Astrocyte of the cerebellum (primary cell): ENCODE results near the gene CAMTA1.

Source experiments
- DNase-seq: peaks from one replicate; pipeline ENCODE4 v3.0.0-alpha.2; 2011; ENCODE audit warnings: low read depth
- H3K4me3 ChIP-seq: 2 replicates; pipeline ENCODE4 v1.5.1; 2011; ENCODE audit warnings: mild to moderate bottlenecking, low read depth, low read length, moderate library complexity
- CTCF ChIP-seq: IDR thresholded peaks from 2 replicates; pipeline ENCODE4 v1.5.1; 2012; ENCODE audit warnings: low read length, low read depth, moderate library complexity, mild to moderate bottlenecking; ENCODE audit errors: missing control alignments
- in situ Hi-C: cut with HindIII; loops from 2 replicates; pipeline ENCODE4 v1.10.0; 2017; ENCODE audit warnings: low sequenced_read_pairs

The CAMTA1 gene

GRCh38 chr1:6935911-6936690 is 150.8 kb downstream of the CAMTA1 start:
- no peak for DNase-seq
- no peak overlapping the region for H3K4me3 ChIP-seq
- in situ Hi-C loops = no loop called here
- no peak for TF ChIP-seq CTCF

DNA sequence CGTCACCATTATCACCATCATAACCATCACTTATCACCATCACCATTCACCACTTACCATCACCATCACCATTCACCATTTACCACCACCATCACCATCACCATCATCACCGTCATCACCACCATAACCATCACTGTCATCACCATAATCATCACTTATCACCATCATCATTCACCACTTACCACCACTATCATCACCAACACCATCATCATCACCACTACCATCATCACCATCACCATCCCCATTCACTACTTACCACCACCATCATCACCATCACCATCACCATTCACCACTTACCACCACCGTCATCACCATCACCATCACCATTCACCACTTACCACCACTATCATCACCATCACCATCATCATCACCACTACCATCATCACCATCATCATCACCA is 151.8 kb downstream of the CAMTA1 start:
- no peak for TF ChIP-seq CTCF
- no peak for DNase-seq
- no peak overlapping the region for H3K4me3 ChIP-seq
- in situ Hi-C loops = no loop called here

GRCh38 chr1:6939363-6939762 is 154.1 kb downstream of the CAMTA1 start:
- no peak for TF ChIP-seq CTCF
- no peak for DNase-seq
- no peak overlapping the region for H3K4me3 ChIP-seq
- in situ Hi-C loops = no loop called here

DNA sequence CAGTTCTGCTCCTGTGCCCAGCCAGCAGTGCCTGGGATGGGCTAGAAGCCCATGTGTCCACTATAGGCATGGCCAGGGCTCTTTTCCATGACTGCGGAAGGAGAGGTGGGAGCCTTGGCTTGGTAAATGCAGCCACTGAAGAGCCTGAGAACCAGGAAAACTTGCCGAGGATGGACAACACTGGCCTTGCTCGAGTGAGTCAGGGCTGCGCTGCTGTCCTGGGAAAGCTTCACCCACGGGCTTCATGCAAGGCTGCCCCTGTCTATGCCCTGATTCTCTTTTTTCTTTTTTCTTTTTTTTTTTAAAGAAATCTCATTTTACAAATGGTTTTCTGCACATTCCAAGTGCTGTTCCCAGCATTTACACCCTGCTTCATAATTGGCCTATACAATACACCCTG is 156.5 kb downstream of the CAMTA1 start:
- no peak for TF ChIP-seq CTCF
- H3K4me3 ChIP-seq = no peak overlapping the region
- DNase-seq = no peak
- in situ Hi-C loops = no loop called here

- no peak overlapping the region for H3K4me3 ChIP-seq
- DNase-seq = no peak
- TF ChIP-seq CTCF = no peak
- in situ Hi-C loops = no loop called here
Observed at GRCh38 chr1:6942990-6943389, 157.7 kb downstream of the CAMTA1 start.

GRCh38 chr1:6944434-6944833 is 159.2 kb downstream of the CAMTA1 start:
- TF ChIP-seq CTCF = no peak
- no peak overlapping the region for H3K4me3 ChIP-seq
- no peak for DNase-seq
- in situ Hi-C loops = no loop called here
